A673 (cell line): ENCODE data around the gene SKI. TPM values are rescaled to one million over a fixed set of nuclear protein-coding genes. Genes with fewer than 3 reads are reported as not detected.

ENCODE experiments used
- BruUV-seq: library from RNA; stranded (reverse); fragments of 400-500 nt; replicated peaks from 2 replicates; lab custom pipeline; 2021; lab: Mats Ljungman, UMichigan
- CTCF ChIA-PET: fragments of 300-600 bp; sonication (Branson Sonifier 250); formaldehyde crosslinking; loops from one replicate; lab custom pipeline; 2022; ENCODE audit warnings: antibody characterized with exemption; lab: Charles Lee
- POLR2A ChIA-PET: fragments of 300-600 bp; sonication (Branson Sonifier 250); formaldehyde crosslinking; loops from one replicate; lab custom pipeline; 2022; ENCODE audit warnings: antibody characterized with exemption; ENCODE audit not compliant: low non-redundant PET; lab: Charles Lee
- DNase-seq: peaks from one replicate; pipeline ENCODE4 v3.0.0-alpha.2; 2015; ENCODE audit warnings: low spot score
- H3K27ac ChIP-seq: fragments of 200-600 bp; sonication (generic); 2 replicates; pipeline ENCODE4 v1.5.1; 2016; ENCODE audit warnings: mixed run types, low read depth, mild to moderate bottlenecking, mixed read lengths, antibody characterized with exemption, low read length; ENCODE audit not compliant: poor library complexity, severe bottlenecking
- H3K27me3 ChIP-seq: fragments of 200-600 bp; sonication (generic); replicated peaks from 2 replicates; pipeline ENCODE4 v1.6.1; 2017; ENCODE audit warnings: mixed run types, low read depth, mild to moderate bottlenecking, mixed read lengths, antibody characterized with exemption, low read length; ENCODE audit not compliant: insufficient read depth, poor library complexity
- H3K36me3 ChIP-seq: fragments of 200-600 bp; sonication (generic); 2 replicates; pipeline ENCODE4 v1.6.1; 2016; ENCODE audit warnings: mixed run types, mild to moderate bottlenecking, mixed read lengths, antibody characterized with exemption, low read length; ENCODE audit not compliant: insufficient read depth, poor library complexity, severe bottlenecking
- H3K4me1 ChIP-seq: fragments of 200-600 bp; sonication (generic); 2 replicates; pipeline ENCODE4 v1.6.1; 2017; ENCODE audit warnings: mixed run types, mild to moderate bottlenecking, mixed read lengths, antibody characterized with exemption, low read length; ENCODE audit not compliant: insufficient read depth, poor library complexity, severe bottlenecking
- H3K4me3 ChIP-seq: fragments of 200-600 bp; sonication (generic); 2 replicates; pipeline ENCODE4 v1.5.1; 2016; ENCODE audit warnings: low read depth, mixed run types, mild to moderate bottlenecking, mixed read lengths, low read length; ENCODE audit not compliant: poor library complexity, severe bottlenecking
- H3K9me3 ChIP-seq: fragments of 200-600 bp; sonication (generic); 2 replicates; pipeline ENCODE4 v1.6.1; 2016; ENCODE audit warnings: mixed run types, low read depth, mild to moderate bottlenecking, mixed read lengths, antibody characterized with exemption, low read length; ENCODE audit not compliant: poor library complexity, severe bottlenecking
- EZH2 ChIP-seq: fragments of 200-600 bp; sonication (generic); IDR thresholded peaks from 2 replicates; pipeline ENCODE4 v1.6.1; 2017; ENCODE audit warnings: borderline replicate concordance, low read depth, mild to moderate bottlenecking, mixed read lengths, antibody characterized with exemption, low read length; ENCODE audit not compliant: poor library complexity, severe bottlenecking
- intact Hi-C: fragments of 100-400 bp; cut with micrococcal nuclease; formaldehyde crosslinking; loops from one replicate; pipeline ENCODE4 v1.10.0; 2022; ENCODE audit not compliant: unreplicated experiment
- total RNA-seq: library from RNA; stranded (reverse); gene quantifications from 2 replicates; pipeline ENCODE4 v1.2.3, GENCODE V29; 2021
- TF ChIP-seq, protein P1 (sequence below): fragments of 300-800, 200-600 bp; sonication (generic); conservative IDR thresholded peaks from 2 replicates; pipeline ENCODE4 v1.5.1; 2017; ENCODE audit warnings: low read depth, mild to moderate bottlenecking, antibody characterized with exemption, low read length, moderate library complexity, mixed read lengths

Gene SKI
- total RNA-seq, 1 experiment from 2014 or later, result 88.1 TPM

DNA sequence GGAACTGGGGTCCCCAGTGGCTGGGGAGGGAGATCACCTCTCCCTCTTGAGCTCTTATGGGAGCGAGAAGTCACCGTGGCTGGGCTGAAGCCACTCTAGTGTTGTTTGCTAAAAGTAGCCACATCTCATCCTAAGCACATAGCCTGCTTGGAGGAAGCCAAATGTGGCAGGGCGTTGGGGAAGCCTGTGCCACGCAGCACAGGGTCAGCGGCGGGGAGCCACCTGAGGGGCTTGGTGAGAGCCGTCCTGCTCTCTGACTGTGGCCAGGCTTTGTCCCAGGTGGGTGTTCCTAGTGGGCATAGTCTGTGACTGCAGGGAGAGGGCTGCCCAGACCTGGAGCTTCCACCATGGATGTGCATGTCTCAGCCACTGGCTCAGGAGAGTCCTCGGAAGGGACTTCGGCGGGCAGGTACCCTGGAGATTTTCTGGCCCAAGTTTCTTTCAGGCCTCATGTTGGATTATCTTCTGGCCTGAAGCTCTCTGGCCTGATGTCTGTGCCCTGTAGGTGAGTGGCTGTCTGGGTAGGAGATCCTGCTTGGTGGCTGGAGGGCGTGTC is 124.3 kb downstream of the SKI start:
- Histone ChIP-seq H3K27ac (no peak overlapping the region), H3K27me3 (no peaks in the 10 kb centered on the region), H3K9me3 (no peaks in the 10 kb centered on the region), H3K36me3 (no peaks in the 10 kb centered on the region), H3K4me3 (no peak overlapping the region), H3K4me1 (no peaks in the 10 kb centered on the region)
- no TSS peak for BruUV-seq
- TF ChIP-seq, protein P1, sequence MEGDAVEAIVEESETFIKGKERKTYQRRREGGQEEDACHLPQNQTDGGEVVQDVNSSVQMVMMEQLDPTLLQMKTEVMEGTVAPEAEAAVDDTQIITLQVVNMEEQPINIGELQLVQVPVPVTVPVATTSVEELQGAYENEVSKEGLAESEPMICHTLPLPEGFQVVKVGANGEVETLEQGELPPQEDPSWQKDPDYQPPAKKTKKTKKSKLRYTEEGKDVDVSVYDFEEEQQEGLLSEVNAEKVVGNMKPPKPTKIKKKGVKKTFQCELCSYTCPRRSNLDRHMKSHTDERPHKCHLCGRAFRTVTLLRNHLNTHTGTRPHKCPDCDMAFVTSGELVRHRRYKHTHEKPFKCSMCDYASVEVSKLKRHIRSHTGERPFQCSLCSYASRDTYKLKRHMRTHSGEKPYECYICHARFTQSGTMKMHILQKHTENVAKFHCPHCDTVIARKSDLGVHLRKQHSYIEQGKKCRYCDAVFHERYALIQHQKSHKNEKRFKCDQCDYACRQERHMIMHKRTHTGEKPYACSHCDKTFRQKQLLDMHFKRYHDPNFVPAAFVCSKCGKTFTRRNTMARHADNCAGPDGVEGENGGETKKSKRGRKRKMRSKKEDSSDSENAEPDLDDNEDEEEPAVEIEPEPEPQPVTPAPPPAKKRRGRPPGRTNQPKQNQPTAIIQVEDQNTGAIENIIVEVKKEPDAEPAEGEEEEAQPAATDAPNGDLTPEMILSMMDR, result no peak
- TF ChIP-seq EZH2, result no peak
- intact Hi-C loops, result no loop called here
- ChIA-PET CTCF (interaction anchor here (0.7 kb wide), 1 partner anchor 30 kb away, joined by 3 read pairs; no protein-coding TSS in a partner anchor), POLR2A (no interaction called here)
- DNase-seq, result no peak

DNA sequence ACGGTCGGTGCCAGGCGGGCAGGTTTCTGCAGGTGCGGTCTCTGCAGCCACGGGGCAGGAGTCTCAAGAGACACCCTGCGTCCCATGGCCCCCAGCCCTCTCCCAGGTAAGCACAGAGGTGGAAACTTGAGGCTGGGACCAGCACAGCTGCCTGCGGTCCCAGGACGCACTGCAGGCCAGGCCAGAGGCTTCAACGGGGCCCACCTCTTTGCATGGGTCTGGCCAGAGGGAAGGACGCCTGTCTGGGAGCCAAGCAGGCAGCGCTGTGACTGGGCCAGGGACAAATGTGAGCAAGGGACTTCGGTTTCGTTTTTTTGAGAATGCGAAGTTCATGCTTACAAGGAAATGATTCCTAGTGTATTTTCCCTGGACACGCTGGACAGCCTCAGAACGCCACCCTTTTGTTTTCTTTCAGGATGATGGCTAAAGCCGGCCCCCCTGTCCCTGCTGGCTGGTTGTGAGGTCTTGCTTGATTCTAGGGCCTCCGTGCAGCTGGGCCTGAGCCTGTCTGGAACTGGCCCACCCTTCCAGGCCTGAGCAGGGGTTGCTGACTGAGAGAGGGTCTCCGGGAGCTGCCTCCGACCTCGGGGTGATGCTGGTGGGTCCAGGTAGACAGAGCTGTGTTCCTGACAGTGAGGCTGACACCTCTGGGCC is 124.9 kb downstream of the SKI start:
- Histone ChIP-seq H3K4me1 (no peaks in the 10 kb centered on the region), H3K4me3 (no peak overlapping the region), H3K27me3 (no peaks in the 10 kb centered on the region), H3K27ac (no peak overlapping the region), H3K36me3 (no peaks in the 10 kb centered on the region), H3K9me3 (no peaks in the 10 kb centered on the region)
- intact Hi-C loops, result no loop called here
- no TSS peak for BruUV-seq
- TF ChIP-seq, protein P1, result no peak
- TF ChIP-seq EZH2, result no peak
- ChIA-PET POLR2A (no interaction called here), CTCF (no interaction called here)
- no peak for DNase-seq

DNA sequence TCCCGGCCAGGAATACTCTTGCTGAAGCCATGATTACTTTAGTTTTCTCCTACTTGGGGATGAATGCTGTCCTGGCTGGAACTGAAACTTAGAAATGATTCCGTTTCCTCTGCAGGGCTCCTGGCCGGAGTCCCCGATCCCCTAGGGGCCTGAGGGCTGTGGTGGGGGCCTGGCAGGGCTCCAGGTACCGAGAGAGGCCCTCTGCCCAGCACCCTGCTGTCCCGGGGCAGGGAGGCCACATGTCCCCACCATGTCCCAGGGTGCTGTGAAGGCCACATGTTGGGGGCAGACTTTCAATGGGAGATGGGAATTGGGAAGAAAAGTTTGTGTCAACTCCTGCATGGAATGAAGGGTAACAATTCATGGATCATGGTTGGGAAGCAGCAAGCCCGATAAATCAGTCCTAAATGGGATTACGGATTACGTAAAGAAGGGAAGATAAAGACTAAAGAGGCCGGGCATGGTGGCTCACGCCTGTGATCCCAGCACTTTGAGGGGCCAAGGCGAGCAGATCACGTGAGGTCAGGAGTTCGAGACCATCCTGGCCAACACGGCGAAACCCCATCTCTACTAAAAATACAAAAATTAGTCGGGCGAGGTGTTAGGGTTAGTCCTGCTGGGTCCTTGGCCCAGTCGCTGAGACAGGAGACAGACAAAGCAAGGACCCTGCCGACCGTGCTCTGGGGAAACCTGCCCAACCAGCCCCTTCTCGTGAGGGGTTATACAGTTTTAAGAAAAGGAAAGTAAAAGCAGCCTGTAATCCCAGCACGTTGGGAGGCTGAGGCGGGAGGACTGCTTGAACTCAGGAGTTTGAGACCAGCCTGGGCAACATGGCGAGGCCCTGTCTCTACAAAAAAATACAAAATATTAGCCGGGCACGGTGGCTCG is 125.7 kb downstream of the SKI start:
- no peak for DNase-seq
- no peaks in the 10 kb centered on the region for H3K36me3 ChIP-seq
- BruUV-seq, result no TSS peak
- no peak overlapping the region for H3K27ac ChIP-seq
- intact Hi-C loops, result no loop called here
- H3K4me3 ChIP-seq, result no peak overlapping the region
- ChIA-PET CTCF (no interaction called here), POLR2A (interaction anchor here (0.6 kb wide), 1 partner anchor 154 kb away, joined by 9 read pairs; no protein-coding TSS in a partner anchor)
- no peaks in the 10 kb centered on the region for H3K4me1 ChIP-seq
- no peaks in the 10 kb centered on the region for H3K9me3 ChIP-seq
- no peaks in the 10 kb centered on the region for H3K27me3 ChIP-seq
- TF ChIP-seq, protein P1, result no peak
- TF ChIP-seq EZH2, result no peak
